Calu3 (cell line): ENCODE results near the gene RNF41. TPM values are rescaled to one million over a fixed set of nuclear protein-coding genes. Genes with fewer than 3 reads are reported as not detected.

ENCODE experiments used
- BruUV-seq: library from RNA; stranded (reverse); fragments of 400-500 nt; replicated peaks from 2 replicates; lab custom pipeline; 2021; lab: Mats Ljungman, UMichigan
- CTCF ChIA-PET: fragments of 300-600 bp; sonication (Branson Sonifier 250); formaldehyde crosslinking; loops from one replicate; lab custom pipeline; 2022; ENCODE audit warnings: antibody characterized with exemption; lab: Charles Lee
- DNase-seq: peaks from one replicate; pipeline ENCODE4 v3.0.0; 2022
- H3K27ac Mint-ChIP-seq: one replicate; pipeline ENCODE4 v1.8.0; 2022; ENCODE audit warnings: mixed read lengths; ENCODE audit not compliant: unreplicated experiment
- H3K27me3 Mint-ChIP-seq: one replicate; pipeline ENCODE4 v1.8.0; 2022; ENCODE audit warnings: mixed read lengths; ENCODE audit not compliant: unreplicated experiment
- H3K36me3 Mint-ChIP-seq: one replicate; pipeline ENCODE4 v1.8.0; 2022; ENCODE audit warnings: mild to moderate bottlenecking, moderate library complexity, mixed read lengths; ENCODE audit not compliant: insufficient read depth, unreplicated experiment
- H3K4me1 Mint-ChIP-seq: one replicate; pipeline ENCODE4 v1.8.0; 2022; ENCODE audit warnings: mild to moderate bottlenecking, low read depth, mixed read lengths; ENCODE audit not compliant: unreplicated experiment
- H3K4me3 Mint-ChIP-seq: one replicate; pipeline ENCODE4 v1.8.0; 2022; ENCODE audit warnings: mild to moderate bottlenecking, low read depth, moderate library complexity, mixed read lengths; ENCODE audit not compliant: unreplicated experiment
- H3K9me3 Mint-ChIP-seq: one replicate; pipeline ENCODE4 v1.8.0; 2022; ENCODE audit warnings: low read depth, mixed read lengths; ENCODE audit not compliant: unreplicated experiment
- intact Hi-C: fragments of 100-400 bp; cut with micrococcal nuclease; formaldehyde crosslinking; loops from one replicate; pipeline ENCODE4 v1.10.0; 2022; ENCODE audit not compliant: unreplicated experiment
- total RNA-seq: library from RNA; stranded (reverse); gene quantifications from 2 replicates; pipeline ENCODE4 v1.2.3, GENCODE V29; 2022
- TF ChIP-seq, protein P1 (sequence below): fragments of 200-600 bp; IDR thresholded peaks from one replicate; pipeline ENCODE4 v1.8.0; 2022; ENCODE audit warnings: antibody characterized with exemption; ENCODE audit not compliant: unreplicated experiment

Gene RNF41
- total RNA-seq, 1 experiment from 2014 or later: 42.6 TPM

DNA sequence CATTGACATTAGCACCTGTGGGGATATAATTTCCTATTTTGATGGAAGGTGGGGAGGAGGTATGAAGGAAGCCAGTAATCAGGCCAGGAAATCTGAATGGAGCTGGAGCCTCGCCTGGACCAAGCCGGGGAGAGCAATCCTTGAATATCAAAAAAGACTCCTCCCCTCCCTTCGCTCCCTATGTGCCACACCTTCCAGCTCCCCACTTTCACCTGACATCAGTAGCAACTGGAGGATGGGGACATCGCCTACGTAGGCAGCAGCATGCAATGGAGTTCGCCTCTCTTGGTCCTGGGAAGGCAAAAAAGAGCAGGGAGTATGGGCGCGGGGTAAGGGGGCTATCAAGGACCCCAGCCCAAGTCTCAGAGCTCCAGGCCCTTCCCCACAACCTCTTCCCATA lies 35.3 kb upstream of the RNF41 start:
- CTCF ChIA-PET: interaction anchor here (1.7 kb wide), 1 partner anchor 518 kb away, joined by 4 read pairs; no protein-coding TSS in a partner anchor

DNA sequence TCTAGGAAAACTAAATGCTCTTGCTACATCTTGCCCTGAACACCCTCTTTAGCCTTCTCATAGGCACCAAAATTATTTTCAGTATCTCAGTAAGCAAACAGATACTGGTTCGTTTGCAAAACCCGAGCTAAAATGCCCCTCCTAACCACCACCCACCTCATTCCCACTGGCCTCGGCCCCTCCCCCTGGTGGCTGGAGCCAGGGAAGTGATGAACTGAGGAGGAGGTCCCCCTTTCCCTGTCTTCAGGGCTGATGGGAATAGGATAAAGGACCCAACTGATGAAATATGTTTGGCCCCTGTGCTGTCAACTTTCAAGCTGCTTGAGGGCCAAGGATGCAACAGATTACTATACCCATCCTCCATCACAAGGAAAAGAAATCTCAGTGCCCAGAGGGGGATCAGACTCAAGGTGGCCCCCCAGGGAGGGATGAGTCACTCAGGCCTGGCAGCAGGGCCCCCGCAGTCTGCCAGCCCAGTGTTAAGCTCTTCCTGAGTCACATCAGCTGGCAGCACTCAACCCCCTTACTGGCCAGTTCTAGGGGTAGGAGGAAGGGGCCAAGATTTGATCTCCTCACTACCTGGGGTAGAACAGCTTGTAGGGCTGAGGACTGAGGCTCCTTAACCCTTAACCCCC lies 34.7 kb upstream of the RNF41 start:
- Mint-ChIP-seq H3K9me3 (no peaks in the 10 kb centered on the region), H3K36me3 (peaks cover 59% of the 10 kb centered on the region), H3K4me1 (peaks cover 19% of the 10 kb centered on the region), H3K27me3 (no peaks in the 10 kb centered on the region), H3K27ac (no peak overlapping the region), H3K4me3 (peak overlapping the region; percentile 83)
- CTCF ChIA-PET: no interaction called here
- intact Hi-C loops: no loop called here
- TF ChIP-seq, protein P1, sequence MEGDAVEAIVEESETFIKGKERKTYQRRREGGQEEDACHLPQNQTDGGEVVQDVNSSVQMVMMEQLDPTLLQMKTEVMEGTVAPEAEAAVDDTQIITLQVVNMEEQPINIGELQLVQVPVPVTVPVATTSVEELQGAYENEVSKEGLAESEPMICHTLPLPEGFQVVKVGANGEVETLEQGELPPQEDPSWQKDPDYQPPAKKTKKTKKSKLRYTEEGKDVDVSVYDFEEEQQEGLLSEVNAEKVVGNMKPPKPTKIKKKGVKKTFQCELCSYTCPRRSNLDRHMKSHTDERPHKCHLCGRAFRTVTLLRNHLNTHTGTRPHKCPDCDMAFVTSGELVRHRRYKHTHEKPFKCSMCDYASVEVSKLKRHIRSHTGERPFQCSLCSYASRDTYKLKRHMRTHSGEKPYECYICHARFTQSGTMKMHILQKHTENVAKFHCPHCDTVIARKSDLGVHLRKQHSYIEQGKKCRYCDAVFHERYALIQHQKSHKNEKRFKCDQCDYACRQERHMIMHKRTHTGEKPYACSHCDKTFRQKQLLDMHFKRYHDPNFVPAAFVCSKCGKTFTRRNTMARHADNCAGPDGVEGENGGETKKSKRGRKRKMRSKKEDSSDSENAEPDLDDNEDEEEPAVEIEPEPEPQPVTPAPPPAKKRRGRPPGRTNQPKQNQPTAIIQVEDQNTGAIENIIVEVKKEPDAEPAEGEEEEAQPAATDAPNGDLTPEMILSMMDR: no peak
- BruUV-seq: no TSS peak
- no peak for DNase-seq

More for the DNA sequence above, 35.3 kb upstream of the RNF41 start:
- peaks cover 2% of the 10 kb centered on the region for H3K9me3 Mint-ChIP-seq
- DNase-seq: no peak
- peak overlapping the region; percentile 83 for H3K4me3 Mint-ChIP-seq
- H3K27me3 Mint-ChIP-seq: no peaks in the 10 kb centered on the region
- peak overlapping the region; percentile 55 for H3K27ac Mint-ChIP-seq
- H3K36me3 Mint-ChIP-seq: peaks cover 54% of the 10 kb centered on the region
- H3K4me1 Mint-ChIP-seq: peaks cover 25% of the 10 kb centered on the region
- TF ChIP-seq, protein P1: no peak
- intact Hi-C loops: no loop called here
- no TSS peak for BruUV-seq

DNA sequence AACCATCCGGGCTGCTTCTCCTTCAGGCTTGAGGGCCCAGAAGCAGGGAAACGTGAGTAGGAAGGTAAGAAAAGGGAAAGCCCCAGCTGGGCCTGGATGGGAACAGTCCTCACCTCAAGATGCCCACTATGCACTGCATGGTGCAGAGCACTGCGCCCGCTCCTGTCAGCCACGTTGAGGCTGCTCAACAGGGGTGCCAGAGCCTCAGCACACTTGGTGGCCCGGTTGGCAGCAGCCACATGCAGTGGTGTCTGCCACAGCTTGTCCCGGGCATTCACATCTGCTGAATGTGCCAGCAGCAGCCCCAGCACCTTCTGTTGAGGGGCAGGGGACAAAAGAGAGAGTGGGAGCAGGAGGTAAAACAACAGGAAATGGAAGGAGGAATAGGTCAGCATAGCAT lies 33.9 kb upstream of the RNF41 start:
- no peak overlapping the region for H3K27ac Mint-ChIP-seq
- peaks cover 11% of the 10 kb centered on the region for H3K4me1 Mint-ChIP-seq
- H3K9me3 Mint-ChIP-seq: no peaks in the 10 kb centered on the region
- intact Hi-C loops: no loop called here
- TF ChIP-seq, protein P1: no peak
- no peak for DNase-seq
- CTCF ChIA-PET: no interaction called here
- BruUV-seq: no TSS peak
- H3K27me3 Mint-ChIP-seq: no peaks in the 10 kb centered on the region
- no peak overlapping the region for H3K4me3 Mint-ChIP-seq
- peaks cover 59% of the 10 kb centered on the region for H3K36me3 Mint-ChIP-seq

DNA sequence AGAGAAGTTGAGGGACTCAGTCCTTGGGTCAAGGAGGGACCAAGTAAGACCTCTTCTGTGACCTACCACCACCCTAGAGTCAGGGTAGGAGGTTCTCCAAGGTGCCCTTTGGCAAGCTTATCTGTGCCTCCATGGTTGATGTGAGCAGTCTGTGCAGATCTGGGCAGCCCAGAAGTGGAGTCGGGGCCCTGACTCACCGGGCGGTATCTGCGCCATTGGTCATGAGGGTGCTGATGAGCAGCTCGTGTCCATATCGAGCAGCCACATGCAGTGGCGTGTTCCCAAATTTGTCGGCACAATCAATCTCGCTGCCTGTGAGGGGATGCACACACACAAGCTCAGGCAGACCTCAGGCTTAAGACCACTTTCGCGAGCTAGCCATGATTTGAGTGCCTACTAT lies 31.4 kb upstream of the RNF41 start:
- H3K36me3 Mint-ChIP-seq: peaks cover 54% of the 10 kb centered on the region
- H3K9me3 Mint-ChIP-seq: no peaks in the 10 kb centered on the region
- no peak for DNase-seq
- TF ChIP-seq, protein P1: no peak
- H3K4me1 Mint-ChIP-seq: no peaks in the 10 kb centered on the region
- BruUV-seq: no TSS peak
- no peak overlapping the region for H3K27ac Mint-ChIP-seq
- no peaks in the 10 kb centered on the region for H3K27me3 Mint-ChIP-seq
- intact Hi-C loops: no loop called here
- H3K4me3 Mint-ChIP-seq: no peak overlapping the region
- CTCF ChIA-PET: no interaction called here
